AG04450 (cell line): ENCODE data around the gene FUZ. TPM values are rescaled to one million over a fixed set of nuclear protein-coding genes. Genes with fewer than 3 reads are reported as not detected.

Source experiments
- CTCF ChIA-PET: fragments of 300-600, 350-600 bp; formaldehyde crosslinking; extraction: SDS; loops from one replicate; lab custom pipeline; 2022; ENCODE audit warnings: antibody characterized with exemption, inconsistent platforms; lab: Charles Lee
- POLR2A ChIA-PET: fragments of 350-600 bp; formaldehyde crosslinking; extraction: SDS; loops from one replicate; lab custom pipeline; 2021; ENCODE audit warnings: antibody characterized with exemption, inconsistent platforms; lab: Yijun Ruan, JAX
- DNase-seq: peaks from one replicate; pipeline ENCODE4 v3.0.0-alpha.2; 2011; ENCODE audit warnings: low read depth, low spot score
- H3K27ac ChIP-seq: one replicate; pipeline ENCODE4 v1.5.1; 2012; ENCODE audit warnings: low read depth, low read length, control low read depth
- H3K27me3 ChIP-seq: one replicate; pipeline ENCODE4 v1.6.0; 2012; ENCODE audit warnings: low read length; ENCODE audit not compliant: control insufficient read depth, insufficient read depth
- H3K4me3 ChIP-seq: 2 replicates; pipeline ENCODE4 v1.5.1; 2011; ENCODE audit warnings: mild to moderate bottlenecking, low read depth, low read length, control low read depth
- H3K9me3 ChIP-seq: 2 replicates; pipeline ENCODE4 v1.5.1; 2012; ENCODE audit warnings: low read length; ENCODE audit not compliant: control insufficient read depth, insufficient read depth
- polyA plus RNA-seq: library from polyadenylated mRNA; depleted of rRNA; stranded (reverse); fragments of >200 nt; gene quantifications from 2 replicates; pipeline ENCODE4 v1.2.3, GENCODE V29; 2011
- TF ChIP-seq, protein P1 (sequence below): IDR thresholded peaks from 2 replicates; pipeline ENCODE4 v1.5.1; 2011; ENCODE audit warnings: low read depth, low read length, control low read depth, inconsistent platforms

The FUZ gene
- polyA plus RNA-seq, 1 experiment, result 9.0 TPM

DNA sequence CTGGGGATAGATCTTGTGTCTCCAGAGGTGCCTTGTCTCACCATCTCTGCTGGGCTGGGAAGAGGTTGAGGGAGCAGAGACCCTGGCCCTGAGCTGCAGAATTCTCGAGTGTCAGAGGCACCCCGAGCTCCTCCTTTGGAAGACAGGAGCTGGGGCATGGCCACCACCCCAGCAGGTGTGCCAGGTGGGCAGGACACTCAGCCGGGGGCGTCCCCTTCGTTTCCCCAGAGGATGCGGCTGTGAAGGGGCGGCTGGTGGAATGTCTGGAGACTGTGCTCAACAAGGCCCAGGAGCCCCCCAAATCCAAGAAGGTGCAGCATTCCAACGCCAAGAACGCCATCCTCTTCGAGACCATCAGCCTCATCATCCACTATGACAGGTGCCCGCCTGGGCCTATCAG, 14.5 kb downstream of the FUZ start:
- Histone ChIP-seq H3K27ac (no peak overlapping the region), H3K27me3 (no peaks in the 10 kb centered on the region), H3K4me3 (no peak overlapping the region), H3K9me3 (peaks cover 3% of the 10 kb centered on the region; the same call in 1 of the 2 replicates)
- no peak for DNase-seq
- ChIA-PET CTCF (no interaction called here), POLR2A (no interaction called here)
- TF ChIP-seq, protein P1, sequence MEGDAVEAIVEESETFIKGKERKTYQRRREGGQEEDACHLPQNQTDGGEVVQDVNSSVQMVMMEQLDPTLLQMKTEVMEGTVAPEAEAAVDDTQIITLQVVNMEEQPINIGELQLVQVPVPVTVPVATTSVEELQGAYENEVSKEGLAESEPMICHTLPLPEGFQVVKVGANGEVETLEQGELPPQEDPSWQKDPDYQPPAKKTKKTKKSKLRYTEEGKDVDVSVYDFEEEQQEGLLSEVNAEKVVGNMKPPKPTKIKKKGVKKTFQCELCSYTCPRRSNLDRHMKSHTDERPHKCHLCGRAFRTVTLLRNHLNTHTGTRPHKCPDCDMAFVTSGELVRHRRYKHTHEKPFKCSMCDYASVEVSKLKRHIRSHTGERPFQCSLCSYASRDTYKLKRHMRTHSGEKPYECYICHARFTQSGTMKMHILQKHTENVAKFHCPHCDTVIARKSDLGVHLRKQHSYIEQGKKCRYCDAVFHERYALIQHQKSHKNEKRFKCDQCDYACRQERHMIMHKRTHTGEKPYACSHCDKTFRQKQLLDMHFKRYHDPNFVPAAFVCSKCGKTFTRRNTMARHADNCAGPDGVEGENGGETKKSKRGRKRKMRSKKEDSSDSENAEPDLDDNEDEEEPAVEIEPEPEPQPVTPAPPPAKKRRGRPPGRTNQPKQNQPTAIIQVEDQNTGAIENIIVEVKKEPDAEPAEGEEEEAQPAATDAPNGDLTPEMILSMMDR, result no peak

DNA sequence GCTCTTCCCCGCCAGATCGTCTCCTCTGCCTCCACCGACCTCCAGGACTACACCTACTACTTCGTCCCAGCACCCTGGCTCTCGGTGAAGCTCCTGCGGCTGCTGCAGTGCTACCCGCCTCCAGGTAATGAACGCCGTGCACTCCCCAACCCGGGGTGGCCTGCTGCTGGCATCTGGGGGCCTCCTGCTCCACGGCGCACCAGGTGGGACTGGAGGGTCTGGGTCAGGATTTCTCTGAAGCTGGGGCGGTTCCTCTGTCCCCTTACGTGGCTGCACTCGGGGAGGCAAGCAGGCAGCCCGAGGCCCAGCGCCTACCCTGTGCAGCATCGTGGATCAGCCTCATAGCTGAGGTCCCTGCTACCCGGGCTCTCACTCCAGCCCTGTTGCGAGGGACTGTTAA, 17.5 kb downstream of the FUZ start:
- CTCF ChIA-PET, result no interaction called here
- H3K4me3 ChIP-seq, result no peak overlapping the region
- no peak overlapping the region for H3K27ac ChIP-seq
- POLR2A ChIA-PET, result no interaction called here
- TF ChIP-seq, protein P1, result no peak
- H3K27me3 ChIP-seq, result no peaks in the 10 kb centered on the region
- no peak for DNase-seq
- peaks cover 3% of the 10 kb centered on the region; the same call in 1 of the 2 replicates for H3K9me3 ChIP-seq

GRCh38 chr19:49793561-49793840, 19.6 kb downstream of the FUZ start:
- DNase-seq, result no peak
- ChIA-PET CTCF (no interaction called here), POLR2A (no interaction called here)
- TF ChIP-seq, protein P1, result no peak
- no peak overlapping the region for H3K27ac ChIP-seq
- H3K4me3 ChIP-seq, result no peak overlapping the region
- no peaks in the 10 kb centered on the region for H3K9me3 ChIP-seq
- H3K27me3 ChIP-seq, result no peaks in the 10 kb centered on the region

DNA sequence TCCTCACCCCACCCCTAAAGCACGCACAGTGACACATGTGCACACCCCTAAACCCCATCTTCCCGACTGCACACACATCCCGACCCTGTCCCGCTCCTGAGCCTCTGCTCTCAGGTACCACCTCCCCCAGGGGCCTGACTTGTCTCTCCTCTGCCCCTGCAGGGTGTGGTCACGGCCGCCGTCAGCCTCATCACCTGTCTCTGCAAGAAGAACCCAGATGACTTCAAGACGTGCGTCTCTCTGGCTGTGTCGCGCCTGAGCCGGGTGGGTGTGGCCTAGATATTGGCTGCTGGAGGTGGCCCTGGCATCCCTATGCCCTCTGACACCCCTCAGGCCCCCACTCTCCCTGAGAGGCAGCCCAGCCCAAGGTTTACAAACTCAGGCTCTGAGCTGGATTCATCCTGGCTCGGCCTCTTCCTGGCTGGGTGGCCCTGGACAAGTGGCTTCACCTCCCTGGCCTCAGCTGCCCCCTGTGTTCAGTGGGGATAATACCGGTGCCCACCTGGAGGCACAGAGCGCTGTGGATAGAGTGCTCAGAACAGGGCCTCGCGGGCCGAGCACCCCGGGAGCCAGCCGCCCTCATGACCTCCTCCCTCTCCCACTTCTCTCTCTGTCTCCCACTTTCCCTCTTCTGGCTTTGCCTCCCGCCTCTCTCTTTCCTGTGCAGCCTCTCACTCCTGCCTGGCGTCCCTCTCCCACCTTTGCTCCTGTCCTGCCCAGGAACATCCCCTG, 20.1 kb downstream of the FUZ start:
- no peaks in the 10 kb centered on the region for H3K27me3 ChIP-seq
- CTCF ChIA-PET, result no interaction called here
- POLR2A ChIA-PET, result no interaction called here
- H3K9me3 ChIP-seq, result no peaks in the 10 kb centered on the region
- no peak overlapping the region for H3K4me3 ChIP-seq
- DNase-seq, result no peak
- no peak overlapping the region for H3K27ac ChIP-seq
- TF ChIP-seq, protein P1, result no peak

DNA sequence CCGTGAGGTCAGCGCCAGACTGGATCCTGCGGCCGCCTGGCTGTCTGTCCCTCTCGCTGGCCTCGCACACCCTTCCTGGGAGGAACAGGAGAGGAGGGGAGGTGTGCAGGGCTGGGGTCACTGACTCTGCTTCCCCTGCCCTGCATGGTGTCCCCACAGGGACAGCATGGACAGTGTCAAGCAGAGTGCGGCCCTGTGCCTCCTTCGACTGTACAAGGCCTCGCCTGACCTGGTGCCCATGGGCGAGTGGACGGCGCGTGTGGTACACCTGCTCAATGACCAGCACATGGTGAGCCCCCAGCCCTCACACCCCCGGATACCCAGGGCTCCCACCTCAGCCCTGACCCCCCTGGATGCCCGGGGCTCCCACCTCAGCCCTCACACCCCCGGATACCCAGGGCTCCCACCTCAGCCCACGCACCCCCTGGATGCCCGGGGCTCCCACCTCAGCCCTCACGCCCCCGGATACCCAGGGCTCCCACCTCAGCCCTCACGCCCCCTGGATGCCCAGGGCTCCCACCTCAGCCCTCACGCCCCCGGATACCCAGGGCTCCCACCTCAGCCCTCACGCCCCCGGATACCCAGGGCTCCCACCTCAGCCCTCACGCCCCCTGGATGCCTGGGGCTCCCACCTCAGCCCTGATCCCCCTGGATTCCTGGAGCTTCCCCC, 21.2 kb downstream of the FUZ start:
- TF ChIP-seq, protein P1, result no peak
- no peaks in the 10 kb centered on the region for H3K27me3 ChIP-seq
- no peak overlapping the region for H3K4me3 ChIP-seq
- no peaks in the 10 kb centered on the region for H3K9me3 ChIP-seq
- CTCF ChIA-PET, result no interaction called here
- H3K27ac ChIP-seq, result no peak overlapping the region
- POLR2A ChIA-PET, result no interaction called here
- no peak for DNase-seq
